Measurements from ENCODE around the gene ROR2.

DNA sequence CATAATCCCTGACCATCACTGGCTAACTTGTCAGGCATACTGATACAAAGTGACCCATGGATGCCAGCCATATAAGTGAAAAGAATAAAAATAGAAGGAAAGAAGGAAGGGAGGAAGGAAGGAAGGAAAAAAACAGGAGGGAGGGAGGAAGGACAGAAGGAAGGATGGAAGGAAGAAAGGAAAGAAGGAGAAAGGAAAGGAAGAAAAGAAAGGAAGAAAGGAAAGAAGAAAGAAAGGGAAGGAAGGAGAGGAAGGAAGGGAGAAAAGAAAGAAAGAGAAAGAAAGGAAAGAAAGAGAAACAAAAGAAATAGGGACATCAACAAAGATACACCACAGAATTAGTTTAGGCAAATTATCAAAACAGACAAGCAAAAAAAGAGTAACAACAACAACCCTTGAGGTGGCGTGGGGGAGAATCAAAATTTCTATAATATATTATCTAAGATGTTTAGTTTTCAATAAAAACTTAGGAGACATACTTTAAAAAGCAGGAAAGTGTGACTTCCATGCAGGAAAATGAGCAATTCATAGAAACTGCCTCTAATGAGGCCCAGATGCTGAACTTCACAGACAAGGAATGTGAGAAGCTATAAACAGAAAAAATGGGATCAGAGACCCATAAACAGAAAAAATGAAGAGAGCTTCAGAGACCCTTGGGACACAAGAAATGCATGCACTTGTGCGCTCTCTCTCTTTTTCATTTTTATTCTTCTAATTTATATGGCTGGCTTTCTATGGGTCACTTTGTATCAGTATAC, 430.3 kb downstream of the ROR2 start:
- TF ChIP-seq POLR2A (IDR thresholded peaks at IDR 0.05) (no peak), CTCF (IDR thresholded peaks at IDR 0.05) (no peak)
